K562 (cell line): ENCODE results near the gene RABL3. TPM values are rescaled to one million over a fixed set of nuclear protein-coding genes. Genes with fewer than 3 reads are reported as not detected.

Source experiments
- ATAC-seq: fragments of 200-7000 bp; cut with Tn5 transposase; 3 replicates; pipeline ENCODE4 v1.9.1; 2020; ENCODE audit warnings: moderate library complexity
- BruUV-seq: library from RNA; stranded (reverse); fragments of 400-500 nt; replicated peaks from 2 replicates; lab custom pipeline; 2021; lab: Mats Ljungman, UMichigan
- CTCF ChIA-PET: fragments of 300-600 bp; formaldehyde crosslinking; extraction: SDS; loops from one replicate; lab custom pipeline; 2021; ENCODE audit warnings: low intra/inter-chr PET ratio; lab: Yijun Ruan, JAX
- POLR2A ChIA-PET: fragments of 300-600, 350-650 bp; sonication (Branson Sonifier 250); formaldehyde crosslinking; extraction: SDS; loops from one replicate; lab custom pipeline; 2021; ENCODE audit warnings: antibody characterized with exemption, inconsistent platforms; lab: Yijun Ruan, JAX
- DNase-seq, 4 experiments: peaks; one replicate each; pipeline versions ENCODE4 v3.0.0 to v3.0.0-alpha.2; 2011 to 2018; ENCODE audit warnings: low spot score in 3 of 4, mixed read lengths in 3 of 4; ENCODE audit errors: extremely low read depth in 1 of 4
- FAIRE-seq: peaks from 2 replicates; lab custom pipeline; 2011; peaks lifted over from hg19 to GRCh38; lab: Jason Lieb, UNC
- H2AFZ ChIP-seq: 2 replicates; pipeline ENCODE4 v1.6.0; 2011; ENCODE audit warnings: low read depth, low read length, control low read depth, inconsistent platforms
- H3K27ac ChIP-seq: fragments of 200-600 bp; 3 replicates; pipeline ENCODE4 v1.8.0; 2011; ENCODE audit warnings: low read depth, mild to moderate bottlenecking, control low read depth, inconsistent platforms, low read length, moderate library complexity, mixed read lengths; ENCODE audit errors: extremely low read depth
- H3K27me3 ChIP-seq, 2 experiments: fragments of 300-600 bp in 1 of 2; 2 replicates in 1 of 2; 3 replicates in 1 of 2; pipeline versions ENCODE4 v1.6.0 to v1.8.0; 2011; ENCODE audit warnings: inconsistent platforms in 2 of 2, low read length in 2 of 2, mild to moderate bottlenecking in 1 of 2, mixed read lengths in 1 of 2, moderate library complexity in 1 of 2; ENCODE audit not compliant: control insufficient read depth in 2 of 2, insufficient read depth in 2 of 2
- H3K36me3 ChIP-seq: fragments of 300-600 bp; 3 replicates; pipeline ENCODE4 v1.8.0; 2011; ENCODE audit warnings: mild to moderate bottlenecking, low read length, inconsistent platforms; ENCODE audit not compliant: control insufficient read depth, insufficient read depth
- H3K4me1 ChIP-seq, 2 experiments: fragments of 200-600 bp in 1 of 2; replicated peaks in 1 of 2; 2 replicates in 1 of 2; 3 replicates in 1 of 2; pipeline versions ENCODE4 v1.5.1 to v1.8.0; 2011; ENCODE audit warnings: inconsistent platforms in 2 of 2, low read length in 2 of 2, mild to moderate bottlenecking in 1 of 2, mixed read lengths in 1 of 2, moderate library complexity in 1 of 2; ENCODE audit not compliant: control insufficient read depth in 2 of 2, insufficient read depth in 2 of 2
- H3K4me2 ChIP-seq: 2 replicates; pipeline ENCODE4 v1.6.1; 2011; ENCODE audit warnings: low read length, control low read depth, inconsistent platforms, mixed read lengths; ENCODE audit not compliant: insufficient read depth
- H3K4me3 ChIP-seq: fragments of 200-600 bp; sonication (generic), shearing (Covaris generic); 2 replicates; pipeline ENCODE4 v1.5.1; 2016; ENCODE audit warnings: control low read depth, inconsistent platforms
- H3K79me2 ChIP-seq: fragments of 200-600 bp; 3 replicates; pipeline ENCODE4 v1.8.0; 2011; ENCODE audit warnings: low read length, inconsistent platforms; ENCODE audit not compliant: control insufficient read depth, insufficient read depth
- H3K9ac ChIP-seq, 2 experiments: 2 replicates each; pipeline versions ENCODE4 v1.6.0 to v1.6.1; 2011; ENCODE audit warnings: low read depth in 2 of 2, low read length in 2 of 2, control low read depth in 1 of 2, inconsistent platforms in 1 of 2, mild to moderate bottlenecking in 1 of 2, mixed read lengths in 1 of 2; ENCODE audit not compliant: insufficient read depth in 1 of 2
- H3K9me1 ChIP-seq: one replicate; pipeline ENCODE4 v1.6.0; 2011; ENCODE audit warnings: inconsistent platforms, mild to moderate bottlenecking, low read length, moderate library complexity; ENCODE audit not compliant: control insufficient read depth, insufficient read depth
- H3K9me3 ChIP-seq: replicated peaks from 2 replicates; pipeline ENCODE4 v1.5.1; 2011; ENCODE audit warnings: low read depth, low read length, inconsistent platforms; ENCODE audit not compliant: control insufficient read depth, insufficient read depth
- H4K20me1 ChIP-seq: replicated peaks from 2 replicates; pipeline ENCODE4 v1.6.1; 2011; ENCODE audit warnings: low read length, inconsistent platforms, mixed read lengths; ENCODE audit not compliant: control insufficient read depth, insufficient read depth
- CUX1 ChIP-seq: fragments of 200-800 bp; sonication (Bioruptor generic); IDR thresholded peaks from 2 replicates; pipeline ENCODE4 v1.6.1; 2016; ENCODE audit warnings: missing genetic modification characterization, missing compliant biosample characterization
- E2F4 ChIP-seq: sonication (generic); formaldehyde crosslinking; IDR thresholded peaks from 2 replicates; pipeline ENCODE4 v1.8.0; 2022; ENCODE audit warnings: mild to moderate bottlenecking, low read depth, missing genetic modification reagents
- U2AF1 ChIP-seq: fragments of 200-400 bp; formaldehyde crosslinking; optimal IDR thresholded peaks from 2 replicates; pipeline ENCODE3; 2017; ENCODE audit warnings: mild to moderate bottlenecking, low read depth, low read length, moderate library complexity
- WGBS: fragments of 100-300 bp; shearing (Covaris generic); methylation state at CpG from one replicate; pipeline ENCODE4 v1.1.6; 2016; ENCODE audit warnings: low coverage, mixed read lengths; ENCODE audit not compliant: insufficient coverage; ENCODE audit errors: missing lambda C conversion rate; 5-methylcytosine and 5-hydroxymethylcytosine counted together
- in situ Hi-C: fragments of 300-500 bp; cut with MboI; formaldehyde crosslinking; loops from 4 replicates; pipeline ENCODE4 v1.15.0; 2018; ENCODE audit warnings: inconsistent platforms, mixed read lengths
- intact Hi-C: fragments of 100-400 bp; cut with micrococcal nuclease; formaldehyde crosslinking; loops from 2 replicates; pipeline ENCODE4 v1.14.2; 2022
- polyA plus RNA-seq, 8 experiments: library from polyadenylated mRNA; depleted of rRNA in 4 of 8; stranded (reverse) in 5 of 8; unstranded in 3 of 8; fragments of >200 nt; fragmentation: Nextera tagmentation in 2 of 8; fragmentation: Illumina TruSeq in 1 of 8; extraction: Ambion mirVana in 2 of 8; extraction: Trizol in 1 of 8; gene quantifications; 2 replicates each; pipeline versions ENCODE4 v1.2.1 to v1.2.3, GENCODE V29; 2011 to 2014; ENCODE audit warnings: inconsistent platforms in 1 of 8, missing spikeins in 1 of 8
- total RNA-seq, 7 experiments: library from RNA; depleted of rRNA in 6 of 7; stranded (reverse); fragments of >200 nt in 6 of 7; fragmentation: Illumina TruSeq in 2 of 7; extraction: Trizol in 2 of 7; gene quantifications; 2 replicates each; pipeline versions ENCODE4 v1.2.1 to v1.2.3, GENCODE V29; 2011 to 2021; ENCODE audit warnings: low replicate concordance in 1 of 7

RABL3 gene
- total and polyA plus RNA-seq, 9 of the 15 experiments (the other 6 are each of a cell fraction or from before 2014, with no cell fraction given), result 6.5 to 30.7 (median 12.3) TPM

DNA sequence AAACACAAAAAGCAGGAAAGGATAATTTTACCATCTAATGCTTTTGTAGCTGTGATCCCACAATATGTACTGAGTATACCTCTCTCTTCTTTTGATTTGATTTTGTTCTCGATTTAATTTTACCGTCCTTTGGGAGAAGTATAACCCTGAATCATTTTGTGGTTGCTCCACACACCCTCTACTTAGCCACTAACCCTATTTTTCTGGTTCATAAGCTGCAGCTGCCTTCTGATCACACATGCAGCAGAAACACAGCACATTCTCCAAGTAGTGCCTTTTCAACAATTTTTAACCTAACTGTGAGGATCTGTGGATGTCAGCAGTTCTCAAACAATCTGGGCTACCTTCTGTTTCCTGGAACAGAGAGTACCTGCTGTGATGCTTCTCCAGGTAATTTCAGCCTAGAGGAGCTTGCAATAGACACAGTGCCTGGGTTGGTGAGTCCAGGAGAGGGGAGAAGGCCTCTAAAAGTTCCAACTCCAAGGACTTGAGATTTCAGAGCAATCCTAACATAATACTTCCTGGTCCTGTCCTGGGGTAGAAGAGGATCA lies 100.5 kb downstream of the RABL3 start:
- no peaks in the 10 kb centered on the region for H3K36me3 ChIP-seq
- H3K4me3 ChIP-seq, result no peak overlapping the region
- no peak for DNase-seq
- no peaks in the 10 kb centered on the region for H3K79me2 ChIP-seq
- H2AFZ ChIP-seq, result peak overlapping the region; percentile 86
- ATAC-seq, result no peak
- no peaks in the 10 kb centered on the region for H3K9me1 ChIP-seq
- peak overlapping the region in 1 of 2 experiments; percentile 71; a peak in 1 of 4 replicates for H3K9ac ChIP-seq
- peaks cover 0 to 41% of the 10 kb centered on the region in 2 experiments; a peak in 4 of 5 replicates for H3K4me1 ChIP-seq
- TF ChIP-seq CUX1, result 0 out of 2 replicates have a peak, but pooled peaks have one; percentile 32
- TF ChIP-seq U2AF1, result no peak
- no peak for TF ChIP-seq E2F4
- H3K27me3 ChIP-seq, result no peaks in the 10 kb centered on the region
- BruUV-seq, result no TSS peak
- FAIRE-seq, result no peak
- CTCF ChIA-PET, result no interaction called here
- H4K20me1 ChIP-seq, result no peaks in the 10 kb centered on the region
- in situ Hi-C loops, result no loop called here
- H3K4me2 ChIP-seq, result peak overlapping the region; percentile 67; the same call in 1 of the 2 replicates
- 79% methylated on average over 2 of the region's 2 CpGs for WGBS
- peak overlapping the region; percentile 98 for H3K27ac ChIP-seq
- peaks cover 3% of the 10 kb centered on the region for H3K9me3 ChIP-seq
- POLR2A ChIA-PET, result interaction anchor here (1.3 to 1.6 kb wide), 2 partner anchors 10 to 14 kb away, joined by 3 to 5 read pairs; no protein-coding TSS in a partner anchor
- intact Hi-C loops, result no loop called here
